Activated naive CD8-positive, alpha-beta T cell treated with anti-CD3 and anti-CD28 coated beads, Interleukin-2, amount 10 ng/mL, durations not matched to agents 7 days and 5 days (primary cell): ENCODE data around the gene EPB41L4B. TPM values are rescaled to one million over a fixed set of nuclear protein-coding genes. Genes with fewer than 3 reads are reported as not detected.

Source experiments
- ATAC-seq: fragments of 150-1000 bp; cut with Tn5 transposase; one replicate; pipeline ENCODE4 v1.10.0; 2021; ENCODE audit warnings: low read depth, moderate library complexity
- POLR2A ChIA-PET: fragments of 350-600 bp; sonication (Branson Sonifier 250); formaldehyde crosslinking; loops from one replicate; lab custom pipeline; 2021; ENCODE audit warnings: antibody characterized with exemption; lab: Charles Lee
- DNase-seq: peaks from one replicate; pipeline ENCODE4 v3.0.0; 2021
- H3K27ac Mint-ChIP-seq: one replicate; pipeline ENCODE4 v1.8.0; 2022; ENCODE audit warnings: mild to moderate bottlenecking, mixed read lengths
- H3K27me3 Mint-ChIP-seq: one replicate; pipeline ENCODE4 v1.8.0; 2022; ENCODE audit warnings: mild to moderate bottlenecking, moderate library complexity, mixed read lengths
- H3K36me3 Mint-ChIP-seq: one replicate; pipeline ENCODE4 v1.8.0; 2021; ENCODE audit warnings: mild to moderate bottlenecking, mixed read lengths
- H3K4me1 Mint-ChIP-seq: one replicate; pipeline ENCODE4 v1.8.0; 2021; ENCODE audit warnings: mixed read lengths
- H3K4me3 Mint-ChIP-seq: one replicate; pipeline ENCODE4 v1.8.0; 2022; ENCODE audit warnings: mild to moderate bottlenecking, moderate library complexity, mixed read lengths
- H3K9me3 Mint-ChIP-seq: one replicate; pipeline ENCODE4 v1.8.0; 2021; ENCODE audit warnings: mixed read lengths
- total RNA-seq, 2 experiments: library from RNA; stranded (reverse); gene quantifications; one replicate each; pipeline ENCODE4 v1.2.3, GENCODE V29; 2021

Gene EPB41L4B
- total RNA-seq, 2 experiments from 2014 or later, result not detected

- H3K36me3 Mint-ChIP-seq, result no peaks in the 10 kb centered on the region
- no peak overlapping the region for H3K27ac Mint-ChIP-seq
- no peak for DNase-seq
- H3K4me1 Mint-ChIP-seq, result peaks cover 5% of the 10 kb centered on the region
- H3K4me3 Mint-ChIP-seq, result no peak overlapping the region
- POLR2A ChIA-PET, result no interaction called here
- no peak for ATAC-seq
- H3K9me3 Mint-ChIP-seq, result no peaks in the 10 kb centered on the region
- H3K27me3 Mint-ChIP-seq, result peaks cover 29% of the 10 kb centered on the region
These were observed 117.0 kb downstream of the EPB41L4B start for GRCh38 chr9:109203761-109204360.

DNA sequence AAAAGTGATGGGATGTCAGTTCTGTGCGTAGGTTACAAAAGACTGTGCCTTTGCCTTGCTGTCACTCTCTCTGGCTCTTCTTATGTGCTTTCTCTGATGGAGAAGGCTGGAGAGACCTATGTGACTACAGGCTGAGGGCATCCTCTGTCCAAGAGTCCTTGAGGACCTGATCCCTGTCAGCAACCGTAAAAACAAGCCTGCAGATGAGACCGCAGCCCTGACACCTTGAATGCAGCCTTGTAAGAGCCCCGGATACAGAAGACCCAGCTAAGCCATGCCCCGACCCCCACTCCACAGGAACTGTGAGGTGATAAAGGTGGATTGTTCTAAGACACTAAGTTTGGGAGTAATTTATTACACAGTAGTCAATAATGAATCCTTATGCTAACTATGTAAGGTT, 121.2 kb downstream of the EPB41L4B start:
- no peak overlapping the region for H3K27ac Mint-ChIP-seq
- H3K9me3 Mint-ChIP-seq, result no peaks in the 10 kb centered on the region
- DNase-seq (no peak), ATAC-seq (no peak)
- POLR2A ChIA-PET, result no interaction called here
- peaks cover 24% of the 10 kb centered on the region for H3K27me3 Mint-ChIP-seq
- H3K36me3 Mint-ChIP-seq, result no peaks in the 10 kb centered on the region
- H3K4me3 Mint-ChIP-seq, result no peak overlapping the region
- H3K4me1 Mint-ChIP-seq, result peaks cover 8% of the 10 kb centered on the region

GRCh38 chr9:109198736-109199382, 122.0 kb downstream of the EPB41L4B start:
- Mint-ChIP-seq H3K4me1 (peaks cover 8% of the 10 kb centered on the region), H3K36me3 (no peaks in the 10 kb centered on the region), H3K27ac (no peak overlapping the region), H3K27me3 (peaks cover 25% of the 10 kb centered on the region), H3K9me3 (no peaks in the 10 kb centered on the region), H3K4me3 (no peak overlapping the region)
- no peak for ATAC-seq
- DNase-seq, result no peak
- POLR2A ChIA-PET, result no interaction called here

DNA sequence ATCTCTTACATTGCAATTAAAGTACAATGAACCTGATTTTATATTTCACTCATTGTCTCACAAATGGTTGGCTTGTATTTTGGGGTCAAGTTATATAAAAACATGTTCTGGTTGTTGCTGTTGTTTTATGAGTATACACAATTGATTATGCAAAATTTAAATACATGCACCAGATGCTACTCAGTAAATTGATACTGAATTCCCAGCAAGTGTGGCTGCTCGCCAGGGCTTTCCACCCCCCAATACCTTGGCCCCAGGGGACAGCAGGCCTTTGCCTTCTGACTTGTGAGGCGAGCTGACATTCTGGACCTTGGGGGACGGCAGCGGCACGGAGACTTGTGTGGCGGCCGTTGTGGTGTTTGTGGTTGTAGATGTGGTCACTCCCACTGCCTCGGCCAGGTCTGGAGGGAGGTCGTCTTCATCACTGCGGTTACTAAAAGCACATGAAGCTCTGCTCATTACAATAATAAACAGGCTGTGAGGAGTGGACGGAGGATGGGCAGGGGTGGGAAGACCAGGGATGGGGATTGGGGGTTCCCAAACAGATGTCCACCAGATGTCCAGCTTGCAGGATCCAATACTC, 126.8 kb downstream of the EPB41L4B start:
- no peak overlapping the region for H3K4me3 Mint-ChIP-seq
- ATAC-seq, result no peak
- H3K36me3 Mint-ChIP-seq, result no peaks in the 10 kb centered on the region
- H3K4me1 Mint-ChIP-seq, result peaks cover 8% of the 10 kb centered on the region
- no peak overlapping the region for H3K27ac Mint-ChIP-seq
- POLR2A ChIA-PET, result no interaction called here
- H3K9me3 Mint-ChIP-seq, result no peaks in the 10 kb centered on the region
- no peak for DNase-seq
- peaks cover 16% of the 10 kb centered on the region for H3K27me3 Mint-ChIP-seq

GRCh38 chr9:109192732-109193361, 128.0 kb downstream of the EPB41L4B start:
- POLR2A ChIA-PET, result no interaction called here
- no peaks in the 10 kb centered on the region for H3K9me3 Mint-ChIP-seq
- peaks cover 6% of the 10 kb centered on the region for H3K4me1 Mint-ChIP-seq
- no peak for DNase-seq
- ATAC-seq, result no peak
- H3K27me3 Mint-ChIP-seq, result peaks cover 12% of the 10 kb centered on the region
- no peaks in the 10 kb centered on the region for H3K36me3 Mint-ChIP-seq
- no peak overlapping the region for H3K4me3 Mint-ChIP-seq
- H3K27ac Mint-ChIP-seq, result no peak overlapping the region

DNA sequence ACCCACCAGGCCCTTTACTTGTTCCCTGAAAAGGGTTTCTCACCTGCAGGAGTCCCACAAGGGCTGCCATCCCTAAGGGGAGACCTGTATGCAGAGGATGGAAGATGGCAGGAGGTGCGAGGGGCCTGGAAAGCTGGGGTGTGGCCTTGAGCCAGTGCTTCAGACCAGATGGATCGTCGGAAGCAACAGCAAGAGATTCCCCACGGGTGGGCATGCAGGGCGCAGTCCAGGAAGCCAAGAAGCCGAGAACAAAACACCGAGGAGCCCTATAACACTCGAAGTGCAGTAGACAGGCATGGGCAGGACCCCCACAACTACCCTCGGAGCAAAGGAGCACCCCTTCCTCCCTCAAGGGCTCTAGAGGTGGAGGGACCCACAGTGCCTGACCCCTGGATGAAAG, 129.1 kb downstream of the EPB41L4B start:
- H3K4me3 Mint-ChIP-seq, result no peak overlapping the region
- peaks cover 6% of the 10 kb centered on the region for H3K4me1 Mint-ChIP-seq
- no peaks in the 10 kb centered on the region for H3K9me3 Mint-ChIP-seq
- no peak overlapping the region for H3K27ac Mint-ChIP-seq
- no peaks in the 10 kb centered on the region for H3K36me3 Mint-ChIP-seq
- DNase-seq (no peak), ATAC-seq (no peak)
- POLR2A ChIA-PET, result no interaction called here
- H3K27me3 Mint-ChIP-seq, result peaks cover 10% of the 10 kb centered on the region

- Mint-ChIP-seq H3K36me3 (no peaks in the 10 kb centered on the region), H3K9me3 (no peaks in the 10 kb centered on the region), H3K27ac (no peak overlapping the region), H3K4me3 (no peak overlapping the region), H3K27me3 (peaks cover 10% of the 10 kb centered on the region), H3K4me1 (peaks cover 6% of the 10 kb centered on the region)
- DNase-seq (no peak), ATAC-seq (no peak)
- POLR2A ChIA-PET, result interaction anchor here (0.9 kb wide), 1 partner anchor 9 kb away, joined by 3 read pairs; no protein-coding TSS in a partner anchor
These were observed 130.7 kb downstream of the EPB41L4B start for GRCh38 chr9:109190151-109190550.

- POLR2A ChIA-PET, result no interaction called here
- Mint-ChIP-seq H3K27ac (no peak overlapping the region), H3K36me3 (no peaks in the 10 kb centered on the region), H3K27me3 (peaks cover 14% of the 10 kb centered on the region), H3K4me1 (peaks cover 8% of the 10 kb centered on the region), H3K4me3 (no peak overlapping the region), H3K9me3 (no peaks in the 10 kb centered on the region)
- ATAC-seq (no peak), DNase-seq (no peak)
These were observed 133.9 kb downstream of the EPB41L4B start for GRCh38 chr9:109186857-109187520.

DNA sequence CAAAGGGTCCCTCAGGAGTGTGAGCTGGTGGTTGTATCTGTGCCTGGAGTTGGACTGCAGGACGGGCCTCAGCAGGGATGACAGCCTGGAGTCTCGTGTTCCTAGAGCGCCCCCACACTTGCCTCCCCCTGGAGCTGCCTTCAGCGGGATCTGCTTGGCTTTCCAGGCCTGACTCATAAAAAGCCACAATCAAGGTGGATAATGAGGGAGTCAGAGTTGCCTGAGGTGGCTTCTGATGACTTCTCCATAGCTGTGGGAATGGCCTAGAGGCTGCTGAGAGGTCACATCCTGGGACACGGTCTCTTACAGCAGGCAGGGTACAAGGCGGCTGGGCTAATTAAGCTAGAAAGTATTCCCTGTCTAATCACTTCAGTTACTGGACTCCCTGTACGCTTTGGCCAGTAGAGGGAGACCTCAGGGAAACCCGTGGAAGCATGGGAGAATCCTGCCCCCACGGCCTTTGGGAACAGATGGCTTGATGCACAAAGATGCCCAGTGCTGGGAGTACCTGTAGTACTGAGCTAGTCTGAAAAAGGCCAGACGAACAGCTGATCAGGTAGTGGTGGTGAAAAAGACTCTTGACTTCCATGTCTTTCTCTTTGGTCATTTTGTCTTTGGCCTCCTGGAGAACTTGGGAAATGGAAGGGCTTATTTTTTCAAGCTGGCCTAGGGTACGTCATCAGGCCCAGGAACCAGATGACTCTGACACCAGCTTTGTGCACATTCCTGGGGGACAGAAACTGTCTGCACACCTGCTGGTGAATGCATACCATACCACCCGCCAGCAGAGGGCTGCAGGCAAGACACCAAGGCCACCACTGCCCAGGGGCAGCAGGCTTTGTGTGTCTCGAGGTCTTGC, 137.7 kb downstream of the EPB41L4B start:
- no peaks in the 10 kb centered on the region for H3K9me3 Mint-ChIP-seq
- POLR2A ChIA-PET, result interaction anchor here (0.8 kb wide), 1 partner anchor 63 kb away, joined by 3 read pairs; the partner anchor contains the start of gene TMEM245
- peaks cover 20% of the 10 kb centered on the region for H3K27me3 Mint-ChIP-seq
- DNase-seq (no peak), ATAC-seq (no peak)
- no peak overlapping the region for H3K4me3 Mint-ChIP-seq
- H3K4me1 Mint-ChIP-seq, result peaks cover 29% of the 10 kb centered on the region
- no peak overlapping the region for H3K27ac Mint-ChIP-seq
- peaks cover 5% of the 10 kb centered on the region for H3K36me3 Mint-ChIP-seq

GRCh38 chr9:109182550-109182939, 138.3 kb downstream of the EPB41L4B start:
- no peak for ATAC-seq
- Mint-ChIP-seq H3K36me3 (peaks cover 5% of the 10 kb centered on the region), H3K4me3 (no peak overlapping the region), H3K27ac (no peak overlapping the region), H3K27me3 (peaks cover 20% of the 10 kb centered on the region), H3K9me3 (no peaks in the 10 kb centered on the region), H3K4me1 (peaks cover 29% of the 10 kb centered on the region)
- no peak for DNase-seq
- POLR2A ChIA-PET, result interaction anchor here (0.8 kb wide), 1 partner anchor 63 kb away, joined by 3 read pairs; the partner anchor contains the start of gene TMEM245

DNA sequence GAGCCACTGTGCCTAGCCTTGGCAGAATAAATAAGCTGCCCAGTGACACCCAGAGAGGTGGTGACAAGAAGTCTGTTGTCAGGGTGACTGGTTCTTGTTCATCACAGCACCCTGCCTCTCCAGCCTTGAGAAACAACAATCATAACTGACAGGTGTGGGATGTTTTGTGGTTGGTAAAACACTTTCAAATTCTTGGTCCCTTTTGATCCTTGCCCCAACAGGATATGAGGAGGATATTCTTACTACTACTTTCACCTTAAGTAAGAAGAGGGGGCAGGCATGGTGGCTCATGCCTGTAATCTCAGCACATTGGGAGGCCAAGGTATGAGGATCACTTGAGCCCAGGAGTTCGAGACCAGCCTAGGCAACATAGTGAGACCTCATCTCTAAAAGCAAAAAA, 139.6 kb downstream of the EPB41L4B start:
- H3K4me1 Mint-ChIP-seq, result peaks cover 29% of the 10 kb centered on the region
- no peaks in the 10 kb centered on the region for H3K9me3 Mint-ChIP-seq
- ATAC-seq, result peak; percentile 98
- peak overlapping the region; percentile 78 for H3K27ac Mint-ChIP-seq
- H3K36me3 Mint-ChIP-seq, result peaks cover 5% of the 10 kb centered on the region
- POLR2A ChIA-PET, result interaction anchor here (0.5 to 1.2 kb wide), 3 partner anchors 9 to 139 kb away, joined by 3 to 5 read pairs (median 3); no protein-coding TSS in a partner anchor
- H3K4me3 Mint-ChIP-seq, result peak overlapping the region; percentile 6
- peaks cover 26% of the 10 kb centered on the region for H3K27me3 Mint-ChIP-seq
- DNase-seq, result peak; percentile 41

- no peaks in the 10 kb centered on the region for H3K9me3 Mint-ChIP-seq
- H3K27ac Mint-ChIP-seq, result peak overlapping the region; percentile 62
- DNase-seq, result no peak
- POLR2A ChIA-PET, result interaction anchor here (1.4 kb wide), 1 partner anchor 60 kb away, joined by 7 read pairs; the partner anchor contains the start of gene TMEM245
- no peak overlapping the region for H3K4me3 Mint-ChIP-seq
- peaks cover 28% of the 10 kb centered on the region for H3K27me3 Mint-ChIP-seq
- H3K36me3 Mint-ChIP-seq, result peaks cover 5% of the 10 kb centered on the region
- H3K4me1 Mint-ChIP-seq, result peaks cover 27% of the 10 kb centered on the region
- no peak for ATAC-seq
These were observed 140.9 kb downstream of the EPB41L4B start for GRCh38 chr9:109179801-109180523.
